PC-3 (cell line): ENCODE results near the gene AOPEP.

ENCODE experiments used
- EZH2 ChIP-seq: fragments of 300-600 bp; sonication (generic); IDR thresholded peaks from one replicate; pipeline ENCODE4 v1.6.1; 2017; ENCODE audit warnings: antibody characterized with exemption, mild to moderate bottlenecking, low read length; ENCODE audit not compliant: unreplicated experiment
- TF ChIP-seq, protein P1 (sequence below): fragments of 300-600 bp; sonication (generic); conservative IDR thresholded peaks from 2 replicates; pipeline ENCODE4 v1.5.1; 2017; ENCODE audit warnings: antibody characterized with exemption, low read depth, mild to moderate bottlenecking, low read length

DNA sequence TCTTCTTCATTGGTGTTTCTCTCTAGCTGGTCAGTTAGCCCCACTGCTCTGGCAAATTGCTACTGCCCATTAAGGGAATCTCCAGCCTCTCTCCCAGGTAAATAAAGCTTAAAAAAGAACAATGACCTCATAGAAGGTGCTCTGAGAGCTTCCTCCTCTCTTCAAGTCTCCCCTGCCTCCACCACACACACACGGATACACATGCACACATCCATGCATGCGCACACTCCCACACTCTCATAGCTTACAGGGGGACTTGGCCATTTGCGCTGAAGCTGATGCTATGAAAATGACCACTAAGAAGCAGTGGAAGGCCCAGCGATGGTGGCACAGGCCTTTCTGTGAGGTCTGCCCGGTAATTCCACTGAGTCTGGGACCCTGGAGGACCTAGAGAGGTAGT is 250.9 kb downstream of the AOPEP start:
- TF ChIP-seq, protein P1, sequence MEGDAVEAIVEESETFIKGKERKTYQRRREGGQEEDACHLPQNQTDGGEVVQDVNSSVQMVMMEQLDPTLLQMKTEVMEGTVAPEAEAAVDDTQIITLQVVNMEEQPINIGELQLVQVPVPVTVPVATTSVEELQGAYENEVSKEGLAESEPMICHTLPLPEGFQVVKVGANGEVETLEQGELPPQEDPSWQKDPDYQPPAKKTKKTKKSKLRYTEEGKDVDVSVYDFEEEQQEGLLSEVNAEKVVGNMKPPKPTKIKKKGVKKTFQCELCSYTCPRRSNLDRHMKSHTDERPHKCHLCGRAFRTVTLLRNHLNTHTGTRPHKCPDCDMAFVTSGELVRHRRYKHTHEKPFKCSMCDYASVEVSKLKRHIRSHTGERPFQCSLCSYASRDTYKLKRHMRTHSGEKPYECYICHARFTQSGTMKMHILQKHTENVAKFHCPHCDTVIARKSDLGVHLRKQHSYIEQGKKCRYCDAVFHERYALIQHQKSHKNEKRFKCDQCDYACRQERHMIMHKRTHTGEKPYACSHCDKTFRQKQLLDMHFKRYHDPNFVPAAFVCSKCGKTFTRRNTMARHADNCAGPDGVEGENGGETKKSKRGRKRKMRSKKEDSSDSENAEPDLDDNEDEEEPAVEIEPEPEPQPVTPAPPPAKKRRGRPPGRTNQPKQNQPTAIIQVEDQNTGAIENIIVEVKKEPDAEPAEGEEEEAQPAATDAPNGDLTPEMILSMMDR: no peak
- no peak for TF ChIP-seq EZH2
